GM11168 (cell line): ENCODE data around the gene EBLN1.

Source experiments
- in situ Hi-C: fragments of 300-500 bp; cut with MboI; formaldehyde crosslinking; loops from one replicate; pipeline ENCODE4 v1.12.0; 2022; ENCODE audit warnings: low sequenced_read_pairs; ENCODE audit not compliant: unreplicated experiment

The EBLN1 gene

DNA sequence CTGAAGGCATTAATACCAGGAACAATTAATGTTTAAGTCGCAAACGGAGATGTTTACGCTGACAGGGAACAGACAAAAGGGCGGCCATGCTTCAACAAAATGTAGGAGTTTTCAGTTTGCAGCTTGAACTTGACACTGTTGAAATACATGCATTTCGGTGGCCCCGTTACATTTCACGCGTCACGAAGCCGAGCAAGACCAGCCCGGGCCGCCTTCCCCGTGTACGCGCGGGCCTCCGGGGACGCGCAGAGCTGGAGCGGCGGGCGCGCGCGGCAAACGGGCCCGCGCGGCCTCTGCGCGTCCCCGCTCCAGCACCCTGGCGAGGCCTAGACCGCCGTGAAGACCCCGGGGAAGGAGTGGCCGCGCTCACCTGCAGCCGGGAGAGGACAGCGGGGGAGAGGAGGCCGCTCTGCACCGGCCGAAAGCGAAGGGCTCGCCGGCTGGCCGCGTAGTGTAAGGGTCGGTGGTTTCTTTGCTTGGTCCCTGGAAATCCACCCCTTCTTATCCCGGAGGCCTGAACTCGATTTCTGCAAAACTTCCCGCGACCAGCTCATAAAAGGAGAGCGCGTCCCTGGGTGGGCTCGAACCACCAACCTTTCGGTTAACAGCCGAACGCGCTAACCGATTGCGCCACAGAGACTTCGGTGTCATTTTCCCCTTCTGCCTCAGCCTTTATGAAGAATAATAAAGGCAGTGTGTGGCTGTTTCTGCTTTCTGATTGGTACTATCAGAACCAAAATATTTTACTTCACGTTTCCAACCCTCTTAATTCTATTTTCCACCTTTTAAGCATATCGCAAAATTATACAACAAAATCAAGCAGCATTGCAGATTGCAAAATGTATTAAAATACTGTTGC lies 11.4 kb upstream of the EBLN1 start:
- in situ Hi-C loops = no loop called here

DNA sequence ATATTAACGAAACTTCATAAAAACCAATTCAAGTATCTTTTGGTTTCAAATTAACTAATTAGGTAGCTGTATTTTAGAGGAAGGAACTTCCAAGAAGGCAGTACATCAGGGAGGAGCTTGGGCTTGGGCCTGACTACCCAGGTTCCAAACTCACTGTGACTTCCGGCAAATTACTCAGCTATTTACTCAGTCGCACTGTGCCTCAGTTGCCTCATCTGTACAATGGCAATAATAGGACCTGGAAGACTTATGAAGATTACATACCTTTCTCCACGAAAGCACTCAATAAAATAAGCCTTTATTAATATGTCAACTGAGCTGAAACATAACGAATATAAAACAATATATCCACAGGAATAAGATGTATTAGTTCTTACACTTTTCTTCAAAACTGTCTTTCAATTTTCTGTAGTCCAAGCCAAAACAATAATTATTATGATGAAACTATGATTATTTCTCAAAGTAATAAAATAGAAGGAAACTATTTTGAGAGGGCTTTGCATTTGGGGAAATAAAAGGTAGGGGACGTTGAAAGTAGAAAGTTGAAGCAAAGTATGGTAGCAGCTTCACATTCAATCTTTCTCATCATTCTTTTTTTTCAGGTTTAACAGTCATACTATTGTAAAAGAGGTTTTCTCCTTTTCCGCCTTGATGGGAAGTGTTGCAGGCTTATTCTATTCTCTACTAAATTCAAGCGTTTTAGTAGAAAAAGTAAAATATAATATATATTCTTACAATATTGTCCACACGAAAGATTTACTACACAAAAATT lies 10.5 kb upstream of the EBLN1 start:
- in situ Hi-C loops = no loop called here

DNA sequence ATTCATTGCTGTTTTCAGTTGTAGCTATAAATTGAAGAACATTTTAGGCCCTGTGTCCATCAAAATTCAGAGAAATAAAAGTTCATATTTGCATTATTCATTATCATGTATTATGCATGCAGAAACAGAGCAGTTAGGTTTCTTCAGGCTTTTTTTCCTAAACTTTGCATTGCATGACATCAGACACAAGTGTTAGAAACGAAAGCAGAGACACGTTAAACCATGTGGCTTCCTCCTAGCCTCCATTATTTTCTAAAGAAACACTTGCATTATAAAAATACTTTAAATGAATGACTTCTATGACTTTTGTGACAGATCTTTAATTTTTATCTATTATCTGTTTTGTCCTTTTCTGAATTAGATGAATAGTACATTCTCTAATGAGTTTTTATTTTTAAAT lies 8.8 kb upstream of the EBLN1 start:
- in situ Hi-C loops = no loop called here

DNA sequence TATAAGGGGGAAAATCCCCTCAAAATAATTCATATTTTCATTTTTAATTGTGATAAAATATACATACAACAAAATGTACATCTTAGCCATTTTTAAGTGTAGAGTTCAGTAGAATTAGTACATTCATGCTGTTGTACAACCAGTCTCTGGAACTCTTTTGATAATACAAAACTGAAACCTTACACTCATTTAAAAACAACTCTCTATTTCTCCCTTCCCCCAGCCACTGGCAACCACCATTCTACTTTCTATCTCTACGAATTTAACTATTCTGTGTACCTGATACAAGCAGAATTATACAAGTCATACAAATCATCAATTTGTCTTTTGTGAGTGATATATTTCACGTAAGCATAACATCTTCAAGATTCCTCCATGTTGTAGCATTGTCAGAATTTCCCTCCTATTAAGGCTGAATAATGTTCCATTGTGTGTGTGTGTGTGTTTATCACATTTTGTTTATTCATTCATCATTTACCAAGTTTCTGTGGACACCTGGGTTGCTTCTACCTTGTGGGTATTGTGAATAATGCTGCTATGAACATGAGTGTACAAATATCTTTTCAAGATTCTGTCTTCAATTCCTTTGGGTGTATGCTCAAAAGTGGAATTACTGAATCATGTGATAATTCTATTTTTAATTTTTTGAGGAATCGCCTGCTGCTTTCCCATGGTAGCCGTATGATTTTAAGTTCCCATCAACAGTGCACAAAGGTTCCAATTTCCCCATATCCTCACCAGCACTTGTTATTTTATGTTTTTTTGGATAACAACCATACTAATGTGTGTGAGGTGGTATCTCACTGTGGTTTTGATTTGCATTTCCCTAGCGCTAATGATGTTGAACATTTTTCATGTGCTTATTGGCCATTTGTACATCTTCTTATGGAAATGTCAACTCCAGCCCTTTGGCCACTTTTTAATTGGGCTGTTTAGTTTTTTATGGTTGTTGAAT lies 4.7 kb upstream of the EBLN1 start:
- in situ Hi-C loops = loop anchor here (25.0 kb wide), 1 partner anchor 210 kb away; the partner anchor contains the start of gene DNAJC1

DNA sequence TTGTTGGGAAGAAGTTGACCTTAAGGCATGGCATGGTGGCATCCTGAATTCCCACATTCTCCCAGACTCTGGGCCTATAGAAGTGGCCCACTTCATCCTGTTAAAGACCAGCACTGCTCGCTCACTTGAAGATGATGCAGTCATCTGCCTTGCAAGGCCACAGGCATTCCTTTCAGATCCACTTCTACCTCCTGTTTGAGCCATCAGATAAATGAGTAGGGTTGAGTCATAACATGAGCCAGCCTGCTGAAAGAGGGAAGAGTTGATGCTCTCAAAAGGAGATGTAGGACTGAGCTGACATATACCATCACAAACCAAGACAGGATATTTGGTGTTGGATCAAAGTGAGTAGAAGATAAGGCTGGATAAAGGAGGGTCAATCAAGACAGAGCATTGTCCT lies 1.5 kb upstream of the EBLN1 start:
- in situ Hi-C loops = loop anchor here (25.0 kb wide), 1 partner anchor 207 kb away; the partner anchor contains the start of gene DNAJC1

DNA sequence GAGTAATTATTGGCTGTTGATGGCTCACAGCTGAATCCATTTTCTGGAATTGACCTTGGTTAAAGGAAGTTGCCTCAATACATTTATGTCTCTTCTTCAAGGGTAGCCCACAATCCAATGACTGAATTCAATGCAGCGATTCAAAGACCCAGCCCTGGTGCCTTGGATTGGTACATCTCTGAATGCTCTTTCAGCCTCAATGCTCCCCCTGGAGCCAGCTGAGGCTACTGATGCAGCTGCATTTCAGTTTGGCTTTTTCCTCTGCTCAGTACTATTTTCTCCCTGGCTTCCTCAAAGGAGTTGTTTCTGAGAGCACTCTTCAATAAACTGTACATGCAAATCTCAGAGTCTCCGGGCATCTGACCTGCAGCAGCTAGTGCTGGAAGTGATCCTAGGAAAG lies 633 bp upstream of the EBLN1 start:
- in situ Hi-C loops = loop anchor here (25.0 kb wide), 1 partner anchor 206 kb away; the partner anchor contains the start of gene DNAJC1

DNA sequence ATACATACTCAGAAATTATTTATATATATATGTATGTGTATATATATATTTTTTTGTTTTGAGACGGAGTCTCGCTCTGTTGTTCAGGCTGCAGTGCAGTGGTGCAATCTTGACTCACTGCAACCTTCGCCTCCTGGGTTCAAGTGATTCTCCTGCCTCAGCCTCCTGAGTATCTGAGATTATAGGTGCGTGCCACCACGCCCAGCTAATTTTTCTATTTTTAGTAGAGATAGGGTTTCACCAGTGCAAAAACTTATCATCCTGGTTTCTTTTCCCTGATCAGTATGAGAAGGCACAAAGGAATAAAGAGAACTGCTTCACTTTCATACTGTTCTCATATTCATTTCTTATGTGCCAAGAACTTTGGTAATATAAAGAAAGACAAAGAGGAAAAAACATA lies 731 bp downstream of the EBLN1 start:
- in situ Hi-C loops = loop anchor here (25.0 kb wide), 1 partner anchor 205 kb away; the partner anchor contains the start of gene DNAJC1

DNA sequence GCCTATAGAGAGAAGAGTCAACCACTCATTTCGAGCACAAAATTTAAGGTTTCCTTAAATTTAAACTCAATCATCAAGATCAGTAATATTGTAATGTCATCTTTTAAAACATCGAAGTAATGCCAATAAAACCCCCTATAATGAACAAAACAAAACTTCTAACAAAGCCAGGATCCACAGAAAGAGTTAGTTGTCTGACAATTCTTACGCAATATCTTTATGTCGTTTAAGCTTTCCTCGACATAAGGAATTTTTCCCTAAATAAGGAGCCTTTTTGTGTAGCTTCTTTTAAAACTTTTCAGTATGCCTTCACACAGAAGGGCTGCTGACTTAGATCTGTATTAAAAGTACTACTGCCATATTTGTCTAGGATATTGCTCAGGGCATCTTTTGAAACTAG lies 7.5 kb downstream of the EBLN1 start:
- in situ Hi-C loops = loop anchor here (25.0 kb wide), 1 partner anchor 198 kb away; the partner anchor contains the start of gene DNAJC1

DNA sequence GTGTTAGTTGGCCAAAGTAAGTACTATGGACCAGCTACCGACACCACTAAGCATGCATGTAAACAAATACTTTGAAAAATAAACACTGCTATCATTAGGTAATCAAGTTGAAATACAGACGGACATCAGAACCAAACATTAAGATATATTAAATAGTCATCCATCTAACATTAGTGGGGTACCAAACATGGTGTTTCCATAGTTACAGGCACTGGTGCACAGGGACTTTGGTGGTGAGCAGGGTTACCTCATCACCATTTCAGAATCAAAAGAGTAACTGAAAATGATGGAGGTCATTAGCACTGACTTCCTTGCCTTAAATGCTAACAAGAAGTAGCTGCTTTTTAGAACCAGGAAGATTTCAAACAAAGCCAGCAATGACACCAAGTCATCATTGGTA lies 23.9 kb downstream of the EBLN1 start:
- in situ Hi-C loops = no loop called here

DNA sequence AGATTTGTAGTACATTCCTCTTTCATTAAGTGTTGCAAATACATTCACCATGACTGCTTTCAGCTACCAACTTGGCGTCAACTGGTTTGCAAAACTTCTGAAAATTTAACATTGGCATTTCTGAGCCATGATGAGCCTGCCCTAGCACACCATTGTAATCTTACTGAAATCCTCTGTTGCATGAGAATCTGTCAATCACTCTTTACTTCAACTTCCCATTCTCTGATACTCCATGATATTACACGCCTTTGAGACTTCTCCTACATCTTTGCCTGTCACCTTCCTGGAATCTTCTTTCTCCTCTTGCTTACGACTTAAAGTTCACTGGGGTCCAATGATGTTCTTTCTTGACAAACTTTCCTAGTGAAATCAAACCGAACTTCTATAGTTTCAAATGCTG lies 32.2 kb downstream of the EBLN1 start:
- in situ Hi-C loops = no loop called here

DNA sequence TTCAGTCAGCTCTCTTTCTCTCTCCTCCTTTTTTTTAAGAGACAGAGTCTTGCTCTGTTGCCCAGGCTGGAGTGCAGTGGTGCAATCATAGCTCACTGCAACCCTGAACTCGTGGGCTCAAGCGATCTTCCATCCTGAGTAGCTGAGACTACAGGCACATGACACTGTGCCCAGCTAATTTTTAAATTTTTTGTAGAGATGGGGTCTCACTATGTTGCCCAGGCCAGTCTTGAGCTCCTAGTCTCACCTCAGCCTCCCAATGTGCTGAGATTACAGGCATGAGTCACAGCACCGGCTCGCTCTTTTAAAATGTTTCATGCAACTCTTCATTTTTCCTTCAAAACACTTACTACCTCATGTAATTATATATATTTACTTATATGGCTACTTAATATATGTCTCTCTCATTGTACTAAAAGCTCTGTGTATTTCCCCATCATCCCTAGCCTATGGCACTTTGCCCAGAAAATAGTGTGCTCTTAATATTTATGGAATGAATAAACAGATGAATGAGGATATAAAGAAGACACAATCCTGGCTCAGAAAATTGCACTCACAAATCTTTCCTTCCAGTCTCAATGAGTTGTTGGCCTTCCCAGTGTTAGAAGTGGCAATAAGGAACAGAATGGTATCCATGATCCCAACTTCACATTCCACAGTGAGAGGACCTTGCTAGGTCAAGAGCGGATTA lies 33.9 kb downstream of the EBLN1 start:
- in situ Hi-C loops = no loop called here

DNA sequence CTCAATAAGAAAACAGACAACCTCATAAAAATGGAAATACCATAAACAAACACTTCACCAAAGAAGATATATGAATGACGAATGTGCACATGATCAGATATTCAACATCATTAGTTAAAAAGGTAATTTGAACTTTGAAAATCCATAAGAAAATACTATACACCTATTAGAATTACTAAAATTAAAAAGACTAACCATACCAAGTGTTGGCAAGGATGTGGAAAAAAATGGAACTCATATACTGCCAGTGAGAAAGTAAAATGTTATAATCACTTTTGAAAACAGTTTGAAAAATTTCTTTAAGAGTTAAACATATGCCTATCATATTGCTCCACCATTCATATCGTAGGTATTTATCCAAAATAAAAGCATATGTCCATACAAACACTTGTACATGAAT lies 37.1 kb downstream of the EBLN1 start:
- in situ Hi-C loops = no loop called here

DNA sequence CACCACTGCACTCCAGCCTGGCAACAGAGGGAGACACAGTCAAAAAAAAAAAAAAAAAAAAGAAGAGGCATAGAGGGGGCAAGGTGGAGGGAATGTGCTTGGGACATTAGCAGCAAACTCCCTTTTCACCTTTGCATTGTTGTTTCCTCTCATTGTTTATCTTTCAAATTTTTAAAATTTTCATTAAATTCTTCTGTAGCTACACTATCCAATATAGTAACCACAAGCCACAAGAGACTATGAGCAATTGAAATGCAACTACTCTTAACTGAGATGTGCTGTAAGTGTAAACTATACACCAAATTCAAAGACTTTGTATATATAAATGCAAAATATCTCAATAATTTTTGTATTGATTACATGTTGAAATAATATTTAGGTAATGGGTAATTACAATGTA lies 43.4 kb downstream of the EBLN1 start:
- in situ Hi-C loops = no loop called here

DNA sequence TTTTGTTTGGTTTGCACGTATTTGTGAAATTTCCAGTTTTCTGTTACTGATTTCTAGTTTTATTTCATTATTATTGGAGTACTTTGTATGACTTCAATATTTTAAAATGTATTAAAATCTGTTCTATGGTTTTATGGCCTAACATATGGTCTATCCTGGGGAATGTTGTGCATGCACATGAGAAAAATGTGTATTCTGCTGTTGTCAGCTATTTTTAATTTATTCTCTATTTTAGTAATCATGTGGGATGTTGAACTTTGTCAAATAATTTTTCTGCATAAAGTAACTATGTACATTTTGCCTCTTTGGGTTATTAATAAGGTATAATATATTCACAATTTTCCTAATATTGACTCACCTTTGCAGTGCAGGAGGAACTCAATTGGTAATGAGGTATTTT lies 46.7 kb downstream of the EBLN1 start:
- in situ Hi-C loops = no loop called here

DNA sequence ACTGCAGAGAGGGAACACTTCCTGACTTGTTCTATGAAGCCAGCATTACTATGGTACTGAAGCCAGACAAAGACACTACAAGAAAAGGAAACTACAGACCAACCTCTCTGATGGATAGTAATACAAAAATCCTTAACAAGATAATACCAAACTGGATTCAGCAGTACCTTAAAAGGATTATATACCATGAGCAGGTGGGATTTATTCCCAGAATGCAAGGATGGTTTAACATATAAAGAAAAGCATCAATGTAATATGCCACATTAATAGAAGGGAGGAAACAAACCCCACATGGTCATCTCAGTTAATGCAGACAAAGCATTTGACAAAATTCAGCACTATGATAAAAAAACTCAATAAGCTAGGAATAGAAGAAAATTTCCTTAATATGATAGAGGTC lies 47.2 kb downstream of the EBLN1 start:
- in situ Hi-C loops = no loop called here

DNA sequence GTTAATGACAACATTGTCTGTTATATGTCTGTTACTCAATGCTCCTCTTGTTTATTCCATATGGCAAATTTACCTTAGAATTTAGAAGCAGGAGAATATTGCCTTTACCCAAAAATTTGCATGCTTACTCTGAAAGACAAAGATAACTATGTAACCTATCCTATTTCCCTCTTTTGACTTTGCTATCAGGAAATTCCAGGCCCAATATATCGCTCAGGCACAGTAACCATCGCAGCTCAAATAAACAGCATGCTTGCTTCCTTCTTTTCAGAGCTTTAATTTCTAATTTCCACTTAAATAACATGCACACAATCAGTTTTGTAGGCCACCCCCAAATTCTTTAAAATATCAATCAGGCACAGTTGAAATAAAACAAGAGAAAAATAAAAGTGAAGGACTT lies 57.8 kb downstream of the EBLN1 start:
- in situ Hi-C loops = no loop called here

DNA sequence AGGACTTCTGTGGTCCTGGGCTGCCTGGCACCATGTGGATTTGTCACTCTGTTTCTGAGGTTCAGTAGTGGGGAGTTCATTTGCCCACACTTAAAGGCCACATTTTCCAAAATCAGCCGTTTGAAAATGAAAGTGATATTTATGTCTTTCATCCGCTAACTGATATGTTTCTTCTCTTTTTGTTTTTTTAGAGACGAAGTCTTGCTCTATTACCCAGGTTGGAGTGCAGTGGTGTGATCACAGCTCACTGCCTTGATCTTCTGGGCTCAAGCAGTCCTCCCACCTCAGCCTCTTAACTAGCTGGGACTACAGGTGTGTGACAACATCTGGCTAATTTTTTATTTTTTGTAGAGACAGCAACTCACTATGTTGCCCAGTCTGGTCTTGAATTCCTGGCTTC lies 58.6 kb downstream of the EBLN1 start:
- in situ Hi-C loops = no loop called here
